K562 (cell line): ENCODE measurements around the gene ZNF319. TPM values are rescaled to one million over a fixed set of nuclear protein-coding genes. Genes with fewer than 3 reads are reported as not detected.

Source experiments
- AFF1 ChIP-seq, 2 experiments: fragments of 450-650 bp; IDR thresholded peaks; 2 replicates each; pipeline ENCODE4 v1.6.1; 2018; ENCODE audit warnings: mild to moderate bottlenecking in 2 of 2, low read depth in 1 of 2; ENCODE audit not compliant: partially characterized antibody in 2 of 2
- CREB1 ChIP-seq, 2 experiments: sonication (generic) in 1 of 2; formaldehyde crosslinking in 1 of 2; IDR thresholded peaks; 2 replicates each; pipeline versions ENCODE4 v1.6.1 to v1.8.0; 2012 to 2022; ENCODE audit warnings: inconsistent platforms in 1 of 2, mild to moderate bottlenecking in 1 of 2, missing genetic modification reagents in 1 of 2, moderate library complexity in 1 of 2
- FOSL1 ChIP-seq: fragments of 200-800 bp; sonication (Bioruptor generic); conservative IDR thresholded peaks from 2 replicates; pipeline ENCODE4 v1.6.1; 2016; ENCODE audit warnings: missing genetic modification characterization, missing compliant biosample characterization
- FOXK1 ChIP-seq: sonication (generic); formaldehyde crosslinking; IDR thresholded peaks from 2 replicates; pipeline ENCODE4 v1.8.0; 2022; ENCODE audit warnings: missing genetic modification reagents, mild to moderate bottlenecking, borderline replicate concordance
- GABPB1 ChIP-seq: sonication (generic); formaldehyde crosslinking; IDR thresholded peaks from 2 replicates; pipeline ENCODE4 v1.8.0; 2022; ENCODE audit warnings: mild to moderate bottlenecking, missing genetic modification reagents
- HCFC1 ChIP-seq: IDR thresholded peaks from 2 replicates; pipeline ENCODE4 v1.6.1; 2012; ENCODE audit warnings: low read depth, low read length, improper control_type of control experiment
- RCOR1 ChIP-seq, 2 experiments: IDR thresholded peaks; 2 replicates each; pipeline ENCODE4 v1.6.1; 2012; ENCODE audit warnings: low read depth in 2 of 2, low read length in 2 of 2, borderline replicate concordance in 1 of 2, improper control_type of control experiment in 1 of 2
- RFX7 ChIP-seq: fragments of 250-450 bp; sonication (Bioruptor Pico); IDR thresholded peaks from 2 replicates; pipeline ENCODE4 v1.5.1; 2021; ENCODE audit warnings: mild to moderate bottlenecking
- U2AF1 ChIP-seq: fragments of 200-400 bp; formaldehyde crosslinking; optimal IDR thresholded peaks from 2 replicates; pipeline ENCODE3; 2017; ENCODE audit warnings: mild to moderate bottlenecking, low read depth, low read length, moderate library complexity
- ZBTB17 ChIP-seq: fragments of 450-650 bp; formaldehyde crosslinking; IDR thresholded peaks from 2 replicates; pipeline ENCODE4 v1.4.0; 2020; ENCODE audit warnings: mild to moderate bottlenecking
- ZC3H11A ChIP-seq: IDR thresholded peaks from 2 replicates; pipeline ENCODE4 v1.6.1; 2012; ENCODE audit warnings: low read depth, low read length, improper control_type of control experiment
- polyA plus RNA-seq, 8 experiments: library from polyadenylated mRNA; depleted of rRNA in 4 of 8; stranded (reverse) in 5 of 8; unstranded in 3 of 8; fragments of >200 nt; fragmentation: Nextera tagmentation in 2 of 8; fragmentation: Illumina TruSeq in 1 of 8; extraction: Ambion mirVana in 2 of 8; extraction: Trizol in 1 of 8; gene quantifications; 2 replicates each; pipeline versions ENCODE4 v1.2.1 to v1.2.3, GENCODE V29; 2011 to 2014; ENCODE audit warnings: inconsistent platforms in 1 of 8, missing spikeins in 1 of 8
- total RNA-seq, 7 experiments: library from RNA; depleted of rRNA in 6 of 7; stranded (reverse); fragments of >200 nt in 6 of 7; fragmentation: Illumina TruSeq in 2 of 7; extraction: Trizol in 2 of 7; gene quantifications; 2 replicates each; pipeline versions ENCODE4 v1.2.1 to v1.2.3, GENCODE V29; 2011 to 2021; ENCODE audit warnings: low replicate concordance in 1 of 7

ZNF319 gene
- total and polyA plus RNA-seq, 9 of the 15 experiments (the other 6 are each of a cell fraction or from before 2014, with no cell fraction given) = 0.20 to 5.7 (median 1.4) TPM

- no peak for TF ChIP-seq HCFC1
- TF ChIP-seq AFF1 (IDR thresholded peaks at IDR 0.05; ENCODE audit: low read depth in 1 of 2, partially characterized antibody in 2 of 2) = no peak
- no peak for TF ChIP-seq RFX7 (CRISPR knock-in tag)
- no peak for TF ChIP-seq FOXK1 (CRISPR knock-in tag)
- no peak for TF ChIP-seq ZBTB17
- no peak for TF ChIP-seq ZC3H11A
- no peak for TF ChIP-seq FOSL1 (tag)
- TF ChIP-seq RCOR1 (IDR thresholded peaks at IDR 0.05; ENCODE audit: borderline replicate concordance in 1 of 2, low read depth in 2 of 2, low read length in 2 of 2) = no peak
- no peak for TF ChIP-seq CREB1 (IDR thresholded peaks at IDR 0.05)
- no peak for TF ChIP-seq CREB1 (CRISPR knock-in tag; IDR thresholded peaks at IDR 0.05)
- TF ChIP-seq U2AF1 = no peak
- TF ChIP-seq GABPB1 = no peak
These were observed 10.4 kb upstream of the ZNF319 start (continued) for GRCh38 chr16:58010886-58011285.
